Upper lobe of left lung (tissue), 4 donors: Measurements from ENCODE around the gene STK33.

Experiments used
- EP300 ChIP-seq, 4 donors: sonication (generic); formaldehyde crosslinking; IDR thresholded peaks; one replicate each; pipeline ENCODE4 v1.5.1; 2017; ENCODE audit warnings: antibody characterized with exemption in 4 of 4, control low read depth in 2 of 4
- POLR2AphosphoS5 ChIP-seq, 2 donors: sonication (generic); formaldehyde crosslinking; IDR thresholded peaks; one replicate each; pipeline ENCODE4 v1.5.1; 2017; ENCODE audit warnings: antibody characterized with exemption in 2 of 2
- TF ChIP-seq, protein P1 (sequence below), 6 experiments: fragments of 450-650 bp in 4 of 6; fragments of 200-600 bp in 2 of 6; sonication (generic) in 2 of 6; IDR thresholded peaks; one replicate each; pipeline ENCODE4 v1.5.1; 2016 to 2019; ENCODE audit warnings: antibody characterized with exemption in 6 of 6

DNA sequence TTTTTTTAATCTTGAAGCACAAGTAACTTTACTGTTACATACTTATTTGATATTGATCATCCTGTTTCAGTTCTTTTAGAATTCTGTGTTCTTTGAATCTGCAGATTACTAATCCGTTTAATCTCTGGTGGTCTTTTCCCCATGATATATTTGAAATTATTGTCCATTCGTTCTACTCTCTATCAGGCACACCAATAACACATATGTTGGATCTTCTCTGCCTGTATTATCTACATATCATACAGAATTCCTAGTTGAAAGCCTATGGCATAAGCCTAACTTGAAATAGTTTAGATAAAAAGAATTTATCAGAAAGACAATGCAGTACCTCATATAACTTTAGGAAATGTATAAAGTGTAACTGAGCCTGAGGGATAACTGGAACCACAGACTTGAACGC is 32.6 kb downstream of the STK33 start:
- TF ChIP-seq, protein P1, sequence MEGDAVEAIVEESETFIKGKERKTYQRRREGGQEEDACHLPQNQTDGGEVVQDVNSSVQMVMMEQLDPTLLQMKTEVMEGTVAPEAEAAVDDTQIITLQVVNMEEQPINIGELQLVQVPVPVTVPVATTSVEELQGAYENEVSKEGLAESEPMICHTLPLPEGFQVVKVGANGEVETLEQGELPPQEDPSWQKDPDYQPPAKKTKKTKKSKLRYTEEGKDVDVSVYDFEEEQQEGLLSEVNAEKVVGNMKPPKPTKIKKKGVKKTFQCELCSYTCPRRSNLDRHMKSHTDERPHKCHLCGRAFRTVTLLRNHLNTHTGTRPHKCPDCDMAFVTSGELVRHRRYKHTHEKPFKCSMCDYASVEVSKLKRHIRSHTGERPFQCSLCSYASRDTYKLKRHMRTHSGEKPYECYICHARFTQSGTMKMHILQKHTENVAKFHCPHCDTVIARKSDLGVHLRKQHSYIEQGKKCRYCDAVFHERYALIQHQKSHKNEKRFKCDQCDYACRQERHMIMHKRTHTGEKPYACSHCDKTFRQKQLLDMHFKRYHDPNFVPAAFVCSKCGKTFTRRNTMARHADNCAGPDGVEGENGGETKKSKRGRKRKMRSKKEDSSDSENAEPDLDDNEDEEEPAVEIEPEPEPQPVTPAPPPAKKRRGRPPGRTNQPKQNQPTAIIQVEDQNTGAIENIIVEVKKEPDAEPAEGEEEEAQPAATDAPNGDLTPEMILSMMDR (IDR thresholded peaks at IDR 0.05), result no peak
- TF ChIP-seq EP300 (IDR thresholded peaks at IDR 0.05) (no peak), POLR2AphosphoS5 (IDR thresholded peaks at IDR 0.05) (no peak)
